Measurements from ENCODE around the gene GPR55. TPM values are rescaled to one million over a fixed set of nuclear protein-coding genes. Genes with fewer than 3 reads are reported as not detected.

GPR55 gene
- total RNA-seq (ENCODE audit: low replicate concordance) = not detected in 2 replicates

- peaks cover 5% of the 10 kb centered on the region for H3K27me3 Mint-ChIP-seq (ENCODE audit: insufficient read depth, low read depth)
- no peak within 1 kb of the TSS for H3K27ac ChIP-seq
- no peaks in the 10 kb centered on the region for H3K36me3 Mint-ChIP-seq
- peak within 1 kb of the TSS; percentile 63 for H3K27ac Mint-ChIP-seq
- no peaks in the 10 kb centered on the region for H3K79me2 ChIP-seq (ENCODE audit: low read depth)
- H3F3A ChIP-seq (ENCODE audit: low read depth) = no peaks in the 10 kb centered on the region
- no peak within 1 kb of the TSS for H3K4me2 ChIP-seq
- DNase-seq (ENCODE audit: low spot score) = peak; percentile 49
- no peaks in the 10 kb centered on the region for H3K36me3 ChIP-seq
- TF ChIP-seq EZH2 (IDR thresholded peaks at IDR 0.05) (no peak), EZH2phosphoT487 (IDR thresholded peaks at IDR 0.05) (no peak)
- TF ChIP-seq, protein P1, sequence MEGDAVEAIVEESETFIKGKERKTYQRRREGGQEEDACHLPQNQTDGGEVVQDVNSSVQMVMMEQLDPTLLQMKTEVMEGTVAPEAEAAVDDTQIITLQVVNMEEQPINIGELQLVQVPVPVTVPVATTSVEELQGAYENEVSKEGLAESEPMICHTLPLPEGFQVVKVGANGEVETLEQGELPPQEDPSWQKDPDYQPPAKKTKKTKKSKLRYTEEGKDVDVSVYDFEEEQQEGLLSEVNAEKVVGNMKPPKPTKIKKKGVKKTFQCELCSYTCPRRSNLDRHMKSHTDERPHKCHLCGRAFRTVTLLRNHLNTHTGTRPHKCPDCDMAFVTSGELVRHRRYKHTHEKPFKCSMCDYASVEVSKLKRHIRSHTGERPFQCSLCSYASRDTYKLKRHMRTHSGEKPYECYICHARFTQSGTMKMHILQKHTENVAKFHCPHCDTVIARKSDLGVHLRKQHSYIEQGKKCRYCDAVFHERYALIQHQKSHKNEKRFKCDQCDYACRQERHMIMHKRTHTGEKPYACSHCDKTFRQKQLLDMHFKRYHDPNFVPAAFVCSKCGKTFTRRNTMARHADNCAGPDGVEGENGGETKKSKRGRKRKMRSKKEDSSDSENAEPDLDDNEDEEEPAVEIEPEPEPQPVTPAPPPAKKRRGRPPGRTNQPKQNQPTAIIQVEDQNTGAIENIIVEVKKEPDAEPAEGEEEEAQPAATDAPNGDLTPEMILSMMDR (IDR thresholded peaks at IDR 0.05) = peak; percentile 57
- H3K27me3 ChIP-seq = no peaks in the 10 kb centered on the region
- H3K9me3 Mint-ChIP-seq = no peaks in the 10 kb centered on the region
- no peaks in the 10 kb centered on the region for H4K20me1 ChIP-seq (ENCODE audit: low read depth)
- no peaks in the 10 kb centered on the region for H3K4me1 ChIP-seq
- H3K4me3 Mint-ChIP-seq = no peak within 1 kb of the TSS
- peaks cover 27% of the 10 kb centered on the region for H3K4me1 Mint-ChIP-seq
- H3K9ac ChIP-seq = no peak within 1 kb of the TSS
- no peak within 1 kb of the TSS for H3K4me3 ChIP-seq
- H2AFZ ChIP-seq (replicated peaks) = peak within 1 kb of the TSS; percentile 99
- no peaks in the 10 kb centered on the region for H3K9me3 ChIP-seq (ENCODE audit: low read depth)
Observed at GRCh38 chr2:230924470-230925341, at the start of gene GPR55. Gene GPR55, minus strand, starts transcription at chr2:230925242. Its CDS starts 14,280 bp downstream, at chr2:230910962.

GRCh38 chr2:230974096-230974913 is 49.3 kb upstream of the GPR55 start:
- peaks cover 2% of the 10 kb centered on the region for H3K27me3 Mint-ChIP-seq (ENCODE audit: insufficient read depth, low read depth)
- H3K4me1 ChIP-seq = peaks cover 6% of the 10 kb centered on the region
- no peaks in the 10 kb centered on the region for H3K27me3 ChIP-seq
- no peak overlapping the region for H3K27ac ChIP-seq
- no peaks in the 10 kb centered on the region for H3F3A ChIP-seq (ENCODE audit: low read depth)
- no peak overlapping the region for H3K9ac ChIP-seq
- H3K4me3 Mint-ChIP-seq = no peak overlapping the region
- no peaks in the 10 kb centered on the region for H3K36me3 ChIP-seq
- no peak overlapping the region for H2AFZ ChIP-seq (replicated peaks)
- no peak overlapping the region for H3K27ac Mint-ChIP-seq
- H3K4me1 Mint-ChIP-seq = peaks cover 17% of the 10 kb centered on the region
- H3K9me3 ChIP-seq (ENCODE audit: low read depth) = no peaks in the 10 kb centered on the region
- TF ChIP-seq, protein P1 (IDR thresholded peaks at IDR 0.05) = no peak
- TF ChIP-seq EZH2 (IDR thresholded peaks at IDR 0.05) = no peak
- no peak for TF ChIP-seq EZH2phosphoT487 (IDR thresholded peaks at IDR 0.05)
- H3K4me2 ChIP-seq = no peak overlapping the region
- H3K79me2 ChIP-seq (ENCODE audit: low read depth) = no peaks in the 10 kb centered on the region
- H3K36me3 Mint-ChIP-seq = no peaks in the 10 kb centered on the region
- no peaks in the 10 kb centered on the region for H3K9me3 Mint-ChIP-seq
- H3K4me3 ChIP-seq = no peak overlapping the region
- no peak for DNase-seq (ENCODE audit: low spot score)
- no peaks in the 10 kb centered on the region for H4K20me1 ChIP-seq (ENCODE audit: low read depth)

DNA sequence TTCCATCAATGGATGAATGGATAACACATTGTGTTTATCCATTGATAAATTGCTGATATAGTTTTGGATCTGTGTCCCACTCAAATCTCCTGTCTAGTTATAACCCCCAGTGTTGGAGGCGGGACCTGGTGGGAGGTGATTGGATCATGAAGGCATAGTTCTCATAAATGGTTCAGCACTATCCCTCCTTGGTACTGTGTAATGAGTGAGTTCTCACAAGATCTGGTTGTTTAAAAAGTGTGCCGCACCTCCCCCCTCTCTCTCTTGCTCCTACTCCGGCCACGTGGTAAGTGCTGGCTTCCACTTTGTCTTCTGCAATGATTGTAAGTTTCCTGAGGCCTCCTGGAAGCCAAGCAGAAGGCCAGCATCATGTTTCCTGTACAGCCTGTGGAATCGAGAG is 47.0 kb upstream of the GPR55 start:
- H3K4me3 ChIP-seq = no peak overlapping the region
- H3K27ac Mint-ChIP-seq = peak overlapping the region; percentile 46
- H3K4me1 ChIP-seq = peaks cover 6% of the 10 kb centered on the region
- no peaks in the 10 kb centered on the region for H4K20me1 ChIP-seq (ENCODE audit: low read depth)
- H3K36me3 Mint-ChIP-seq = no peaks in the 10 kb centered on the region
- H3K4me3 Mint-ChIP-seq = no peak overlapping the region
- no peaks in the 10 kb centered on the region for H3K36me3 ChIP-seq
- no peaks in the 10 kb centered on the region for H3F3A ChIP-seq (ENCODE audit: low read depth)
- H3K27me3 ChIP-seq = no peaks in the 10 kb centered on the region
- TF ChIP-seq EZH2phosphoT487 (IDR thresholded peaks at IDR 0.05) = no peak
- TF ChIP-seq, protein P1 (IDR thresholded peaks at IDR 0.05) = no peak
- TF ChIP-seq EZH2 (IDR thresholded peaks at IDR 0.05) = no peak
- H3K9ac ChIP-seq = no peak overlapping the region
- no peak overlapping the region for H3K27ac ChIP-seq
- peaks cover 6% of the 10 kb centered on the region for H3K27me3 Mint-ChIP-seq (ENCODE audit: insufficient read depth, low read depth)
- DNase-seq (ENCODE audit: low spot score) = no peak
- H3K4me2 ChIP-seq = no peak overlapping the region
- H3K4me1 Mint-ChIP-seq = peaks cover 14% of the 10 kb centered on the region
- no peaks in the 10 kb centered on the region for H3K9me3 ChIP-seq (ENCODE audit: low read depth)
- no peaks in the 10 kb centered on the region for H3K79me2 ChIP-seq (ENCODE audit: low read depth)
- H2AFZ ChIP-seq (replicated peaks) = no peak overlapping the region
- no peaks in the 10 kb centered on the region for H3K9me3 Mint-ChIP-seq

All from neural progenitor cell (in vitro differentiated cells).